WTC11 (cell line): ENCODE results near the gene TNFAIP2. TPM values are rescaled to one million over a fixed set of nuclear protein-coding genes. Genes with fewer than 3 reads are reported as not detected.

ENCODE experiments used
- ATAC-seq: fragments of 200-7000 bp; cut with Tn5 transposase; 2 replicates; pipeline ENCODE4 v1.10.0; 2021; ENCODE audit warnings: mild to moderate bottlenecking, moderate library complexity
- CTCF ChIA-PET: fragments of 300-600 bp; sonication (Branson Sonifier 250); formaldehyde crosslinking; loops from one replicate; lab custom pipeline; 2021; ENCODE audit warnings: antibody characterized with exemption; lab: Charles Lee
- POLR2A ChIA-PET: fragments of 350-600 bp; sonication (Branson Sonifier 250); formaldehyde crosslinking; loops from one replicate; lab custom pipeline; 2021; ENCODE audit warnings: antibody characterized with exemption; lab: Charles Lee
- DNase-seq: peaks from one replicate; pipeline ENCODE4 v3.0.0; 2021; ENCODE audit warnings: low spot score
- H3K27ac Mint-ChIP-seq: 2 replicates; pipeline ENCODE4 v1.8.0; 2021; ENCODE audit warnings: mixed read lengths
- H3K27me3 Mint-ChIP-seq: 2 replicates; pipeline ENCODE4 v1.8.0; 2021; ENCODE audit warnings: low read depth, mild to moderate bottlenecking, moderate library complexity, mixed read lengths
- H3K36me3 Mint-ChIP-seq: 2 replicates; pipeline ENCODE4 v1.8.0; 2021; ENCODE audit warnings: mixed read lengths
- H3K4me1 Mint-ChIP-seq: 2 replicates; pipeline ENCODE4 v1.8.0; 2022; ENCODE audit warnings: mixed read lengths
- H3K4me3 Mint-ChIP-seq: 2 replicates; pipeline ENCODE4 v1.8.0; 2021; ENCODE audit warnings: mild to moderate bottlenecking, moderate library complexity, mixed read lengths
- H3K9me3 Mint-ChIP-seq: 2 replicates; pipeline ENCODE4 v1.8.0; 2021; ENCODE audit warnings: mixed read lengths
- ATF2 ChIP-seq: sonication (generic); formaldehyde crosslinking; IDR thresholded peaks from 2 replicates; pipeline ENCODE4 v1.8.1; 2022; ENCODE audit warnings: low read depth, missing genetic modification reagents, borderline replicate concordance
- CREB1 ChIP-seq: sonication (generic); formaldehyde crosslinking; IDR thresholded peaks from 2 replicates; pipeline ENCODE4 v1.8.0; 2023; ENCODE audit warnings: mild to moderate bottlenecking, missing genetic modification reagents
- E2F1 ChIP-seq: sonication (generic); formaldehyde crosslinking; IDR thresholded peaks from 2 replicates; pipeline ENCODE4 v1.8.0; 2022; ENCODE audit warnings: mild to moderate bottlenecking, missing genetic modification reagents
- E2F4 ChIP-seq: sonication (generic); formaldehyde crosslinking; IDR thresholded peaks from 2 replicates; pipeline ENCODE4 v1.8.1; 2022; ENCODE audit warnings: low read depth, mild to moderate bottlenecking, moderate library complexity, missing genetic modification reagents, borderline replicate concordance
- ETV6 ChIP-seq: sonication (generic); formaldehyde crosslinking; IDR thresholded peaks from 2 replicates; pipeline ENCODE4 v1.8.1; 2022; ENCODE audit warnings: mild to moderate bottlenecking, missing genetic modification reagents
- FOXJ3 ChIP-seq: sonication (generic); formaldehyde crosslinking; IDR thresholded peaks from 2 replicates; pipeline ENCODE4 v1.9.0; 2021; ENCODE audit warnings: missing genetic modification reagents, mild to moderate bottlenecking, borderline replicate concordance
- GRHL2 ChIP-seq: fragments of 250-450 bp; sonication (Bioruptor Pico); IDR thresholded peaks from 2 replicates; pipeline ENCODE4 v1.8.0; 2022; ENCODE audit warnings: mild to moderate bottlenecking, moderate library complexity; ENCODE audit not compliant: insufficient replicate concordance, severe bottlenecking
- NFE2L1 ChIP-seq: sonication (generic); formaldehyde crosslinking; IDR thresholded peaks from 2 replicates; pipeline ENCODE4 v1.8.1; 2023; ENCODE audit warnings: missing genetic modification reagents
- NR1H2 ChIP-seq: sonication (generic); formaldehyde crosslinking; IDR thresholded peaks from 2 replicates; pipeline ENCODE4 v1.9.0; 2021; ENCODE audit warnings: mild to moderate bottlenecking, moderate library complexity, missing genetic modification reagents
- NR2C2 ChIP-seq: sonication (generic); formaldehyde crosslinking; IDR thresholded peaks from 2 replicates; pipeline ENCODE4 v1.8.0; 2022; ENCODE audit warnings: mild to moderate bottlenecking, missing genetic modification reagents
- PRRX2 ChIP-seq: fragments of 250-450 bp; sonication (Bioruptor Pico); IDR thresholded peaks from 2 replicates; pipeline ENCODE4 v1.8.0; 2021; ENCODE audit warnings: mild to moderate bottlenecking
- TEAD1 ChIP-seq: sonication (generic); formaldehyde crosslinking; IDR thresholded peaks from 2 replicates; pipeline ENCODE4 v1.8.0; 2022; ENCODE audit warnings: mild to moderate bottlenecking, missing genetic modification reagents
- TP53 ChIP-seq: sonication (generic); formaldehyde crosslinking; IDR thresholded peaks from 2 replicates; pipeline ENCODE4 v1.8.1; 2023; ENCODE audit warnings: mild to moderate bottlenecking, missing genetic modification reagents
- USF2 ChIP-seq: sonication (generic); formaldehyde crosslinking; IDR thresholded peaks from 2 replicates; pipeline ENCODE4 v1.8.1; 2023; ENCODE audit warnings: mild to moderate bottlenecking, missing genetic modification reagents, moderate library complexity
- ZNF121 ChIP-seq: sonication (generic); formaldehyde crosslinking; IDR thresholded peaks from 2 replicates; pipeline ENCODE4 v1.8.0; 2023; ENCODE audit warnings: missing genetic modification reagents
- ZNF219 ChIP-seq: sonication (generic); formaldehyde crosslinking; IDR thresholded peaks from 2 replicates; pipeline ENCODE4 v1.8.0; 2023; ENCODE audit warnings: missing genetic modification reagents, mild to moderate bottlenecking, borderline replicate concordance
- ZNF263 ChIP-seq: sonication (generic); formaldehyde crosslinking; IDR thresholded peaks from 2 replicates; pipeline ENCODE4 v1.8.1; 2022; ENCODE audit warnings: low read depth, mild to moderate bottlenecking, moderate library complexity, missing genetic modification reagents
- ZNF423 ChIP-seq: fragments of 250-450 bp; sonication (Bioruptor Pico); IDR thresholded peaks from 2 replicates; pipeline ENCODE4 v2.1.2; 2022; ENCODE audit warnings: mild to moderate bottlenecking, moderate library complexity
- ZNF425 ChIP-seq: fragments of 250-450 bp; sonication (Bioruptor Pico); conservative IDR thresholded peaks from 2 replicates; pipeline ENCODE4 v1.9.0; 2021; ENCODE audit warnings: mild to moderate bottlenecking
- ZNF512 ChIP-seq: sonication (generic); formaldehyde crosslinking; IDR thresholded peaks from 2 replicates; pipeline ENCODE4 v1.8.1; 2022; ENCODE audit warnings: missing genetic modification reagents, borderline replicate concordance
- ZSCAN18 ChIP-seq: fragments of 250-450 bp; sonication (Bioruptor Pico); IDR thresholded peaks from 2 replicates; pipeline ENCODE4 v2.1.2; 2022; ENCODE audit warnings: mild to moderate bottlenecking, moderate library complexity
- total RNA-seq: library from RNA; stranded (reverse); gene quantifications from 3 replicates; pipeline ENCODE4 v1.2.3, GENCODE V29; 2021

TNFAIP2 gene
- total RNA-seq, 1 experiment from 2014 or later: 24.1 TPM

GRCh38 chr14:103157969-103158368 lies 34.7 kb downstream of the TNFAIP2 start:
- no peaks in the 10 kb centered on the region; the same call in 1 of the 2 replicates for H3K27me3 Mint-ChIP-seq
- TF ChIP-seq NR1H2 (CRISPR knock-in tag): no peak
- TF ChIP-seq ZNF263 (CRISPR knock-in tag): no peak
- TF ChIP-seq USF2 (CRISPR knock-in tag): no peak
- TF ChIP-seq ZNF512 (CRISPR knock-in tag): no peak
- TF ChIP-seq ZNF425: no peak
- no peak for TF ChIP-seq FOXJ3 (CRISPR knock-in tag)
- TF ChIP-seq ATF2: no peak
- no peak for TF ChIP-seq TEAD1
- no peak for TF ChIP-seq GRHL2
- TF ChIP-seq E2F1 (CRISPR knock-in tag): no peak
- TF ChIP-seq ZNF423 (CRISPR knock-in tag): no peak
- TF ChIP-seq CREB1 (CRISPR knock-in tag): no peak
- TF ChIP-seq NFE2L1 (CRISPR knock-in tag): no peak
- TF ChIP-seq NR2C2: no peak
- H3K4me1 Mint-ChIP-seq: 0 out of 2 replicates have a peak, but pooled peaks cover 6% of the 10 kb centered on the region
- H3K4me3 Mint-ChIP-seq: no peak overlapping the region
- no peaks in the 10 kb centered on the region for H3K36me3 Mint-ChIP-seq
- ChIA-PET POLR2A (no interaction called here), CTCF (interaction anchor here (1.0 to 3.0 kb wide), 6 partner anchors 17 to 123 kb away, joined by 3 to 25 read pairs (median 5); partner anchors contain the start of gene TNFAIP2)
- H3K9me3 Mint-ChIP-seq: peaks cover 14% of the 10 kb centered on the region
- ATAC-seq (no peak), DNase-seq (no peak)
- H3K27ac Mint-ChIP-seq: no peak overlapping the region; the same call in 1 of the 2 replicates

GRCh38 chr14:103158688-103159087 lies 35.4 kb downstream of the TNFAIP2 start:
- H3K4me3 Mint-ChIP-seq: no peak overlapping the region
- no peak for DNase-seq
- no peak for TF ChIP-seq ZSCAN18 (CRISPR knock-in tag)
- no peak for TF ChIP-seq ETV6 (CRISPR knock-in tag)
- TF ChIP-seq ZNF423 (CRISPR knock-in tag): no peak
- no peak for TF ChIP-seq ZNF219 (CRISPR knock-in tag)
- TF ChIP-seq TP53 (CRISPR knock-in tag): no peak
- no peak for TF ChIP-seq ZNF121
- no peak for TF ChIP-seq PRRX2 (CRISPR knock-in tag)
- TF ChIP-seq E2F4 (CRISPR knock-in tag): no peak
- CTCF ChIA-PET: interaction anchor here (1.0 to 1.6 kb wide), 2 partner anchors 35 to 95 kb away, joined by 3 to 5 read pairs; partner anchors contain the start of gene TNFAIP2
- H3K9me3 Mint-ChIP-seq: peaks cover 15% of the 10 kb centered on the region
- POLR2A ChIA-PET: no interaction called here
- H3K27me3 Mint-ChIP-seq: peaks cover 4% of the 10 kb centered on the region; the same call in 1 of the 2 replicates
- H3K36me3 Mint-ChIP-seq: no peaks in the 10 kb centered on the region
- ATAC-seq: no peak
- 0 out of 2 replicates have a peak, but pooled peaks cover 6% of the 10 kb centered on the region for H3K4me1 Mint-ChIP-seq
- H3K27ac Mint-ChIP-seq: no peak overlapping the region
